Transverse colon (tissue), 4 donors: ENCODE measurements around the gene TMEM41A. TPM values are rescaled to one million over a fixed set of nuclear protein-coding genes. Genes with fewer than 3 reads are reported as not detected.

Source experiments
- DNase-seq: peaks from one replicate; pipeline ENCODE4 v3.0.0-alpha.2; 2019
- H3K27ac ChIP-seq, 4 donors: fragments of 200-600 bp; sonication (generic); 2 replicates each; pipeline ENCODE4 v1.5.1; 2016 to 2018; ENCODE audit warnings: inconsistent platforms in 4 of 4
- H3K27me3 ChIP-seq: fragments of 200-600 bp; sonication (generic); 2 replicates; pipeline ENCODE4 v1.5.1; 2017; ENCODE audit warnings: inconsistent platforms
- H3K36me3 ChIP-seq, 4 donors: fragments of 200-600 bp; sonication (generic); 2 replicates each; pipeline ENCODE4 v1.5.1; 2017 to 2019; ENCODE audit warnings: inconsistent platforms in 4 of 4
- H3K4me1 ChIP-seq, 4 donors: fragments of 200-600 bp; sonication (generic); 2 replicates each; pipeline ENCODE4 v1.5.1; 2017 to 2020; ENCODE audit warnings: inconsistent platforms in 4 of 4
- H3K4me3 ChIP-seq, 4 donors: fragments of 200-600 bp; sonication (generic); 1 replicate in 1 of 4; 2 replicates in 3 of 4; pipeline versions ENCODE4 v1.5.1 to v1.6.1; 2017 to 2019; ENCODE audit warnings: inconsistent platforms in 4 of 4
- H3K9me3 ChIP-seq, 2 donors: fragments of 200-600 bp; sonication (generic); 2 replicates each; pipeline ENCODE4 v1.5.1; 2017 to 2019; ENCODE audit warnings: inconsistent platforms in 2 of 2
- CTCF ChIP-seq, 5 experiments: fragments of 200-600 bp in 3 of 5; fragments of 450-650 bp in 2 of 5; sonication (generic) in 3 of 5; IDR thresholded peaks; 1 replicate in 2 of 5; 2 replicates in 3 of 5; pipeline ENCODE4 v1.5.1; 2016 to 2017; ENCODE audit warnings: antibody characterized with exemption in 5 of 5, inconsistent platforms in 3 of 5, mild to moderate bottlenecking in 2 of 5, moderate library complexity in 1 of 5
- EP300 ChIP-seq: sonication (generic); formaldehyde crosslinking; IDR thresholded peaks from one replicate; pipeline ENCODE4 v1.6.1; 2017; ENCODE audit warnings: antibody characterized with exemption, low read depth
- POLR2A ChIP-seq: fragments of 450-650 bp; IDR thresholded peaks from one replicate; pipeline ENCODE4 v1.6.1; 2016; ENCODE audit warnings: antibody characterized with exemption, mild to moderate bottlenecking, moderate library complexity
- POLR2AphosphoS5 ChIP-seq, 3 donors: sonication (generic); formaldehyde crosslinking; IDR thresholded peaks; one replicate each; pipeline ENCODE4 v1.6.1; 2016; ENCODE audit warnings: antibody characterized with exemption in 3 of 3
- WGBS, 2 donors: methylation state at CpG; one replicate each; pipeline ENCODE4 v1.1.5; 2018; ENCODE audit warnings: low coverage in 1 of 2; 5-methylcytosine and 5-hydroxymethylcytosine counted together
- in situ Hi-C, 4 donors: fragments of 200-750 bp; cut with MboI; loops; one replicate each; pipeline versions ENCODE4 v1.15.0 to v1.15.1; 2017; ENCODE audit warnings: low sequenced_read_pairs in 3 of 4, low pct_ligation_motif_present in 1 of 4, low pct_unique_long_range_greater_than_20kb in 1 of 4
- intact Hi-C: fragments of 100-400 bp; cut with DNase I; formaldehyde crosslinking; loops from one replicate; pipeline ENCODE4 v1.15.1; 2023; ENCODE audit warnings: low total_unique reads
- total RNA-seq, 4 donors: library from RNA; depleted of rRNA; stranded (reverse); fragments of >200 nt; gene quantifications; one replicate each; pipeline ENCODE4 v1.1.0, GENCODE V29; 2016

The TMEM41A gene
- total RNA-seq: 10 to 100 TPM; 13.5 to 20.6 (median 15.5) TPM

- peak; percentile 96 for DNase-seq
- TF ChIP-seq POLR2A (peak; percentile 95), CTCF (IDR thresholded peaks at IDR 0.05) (peak in 1 of 5 experiments; percentile 3), EP300 (no peak), POLR2AphosphoS5 (IDR thresholded peaks at IDR 0.05) (peak; percentile 96 to 98 (median 98))
- H3K4me3 ChIP-seq: peak within 1 kb of the TSS; percentile 55 to 100 (median 78)
- in situ Hi-C loops: loop anchor here in 1 of 4 donors (5.0 kb wide), 1 partner anchor 89 kb away; the partner anchor contains the start of gene SENP2
- H3K36me3 ChIP-seq: peaks cover 0 to 23% (median 9%) of the 10 kb centered on the region in 4 donors
- peaks cover 10 to 28% (median 11%) of the 10 kb centered on the region in 4 donors for H3K4me1 ChIP-seq
- intact Hi-C loops: no loop called here
- no peaks in the 10 kb centered on the region for H3K9me3 ChIP-seq
- H3K27ac ChIP-seq: peak within 1 kb of the TSS; percentile 90 to 96 (median 92)
- WGBS, 2 donors: 0 to 2% methylated on average over 11 to 73 of the region's 82 CpGs
- H3K27me3 ChIP-seq: no peaks in the 10 kb centered on the region
Observed at GRCh38 chr3:185498503-185499396, at the start of gene TMEM41A. Gene TMEM41A, minus strand, starts transcription at chr3:185499035. Its CDS starts 74 bp downstream, at chr3:185498961.

- 86 to 91% methylated on average over 7 of the region's 7 CpGs for WGBS, 2 donors
- H3K27ac ChIP-seq: no peak overlapping the region
- no peak for DNase-seq
- no peaks in the 10 kb centered on the region for H3K9me3 ChIP-seq
- no peak for TF ChIP-seq POLR2AphosphoS5 (IDR thresholded peaks at IDR 0.05)
- H3K4me3 ChIP-seq: no peak overlapping the region
- H3K27me3 ChIP-seq: no peaks in the 10 kb centered on the region
- H3K4me1 ChIP-seq: peaks cover 6 to 31% (median 19%) of the 10 kb centered on the region in 4 donors
- peaks cover 0 to 4% (median 0%) of the 10 kb centered on the region in 4 donors for H3K36me3 ChIP-seq
- intact Hi-C loops (no loop called here), in situ Hi-C loops (no loop called here)
Observed at GRCh38 chr3:185540695-185541094, 41.9 kb upstream of the TMEM41A start.

GRCh38 chr3:185539934-185540333 lies 41.1 kb upstream of the TMEM41A start:
- TF ChIP-seq POLR2AphosphoS5 (IDR thresholded peaks at IDR 0.05) (no peak), EP300 (no peak), CTCF (IDR thresholded peaks at IDR 0.05) (no peak), POLR2A (no peak)
- 74 to 100% methylated on average over 2 of the region's 2 CpGs for WGBS, 2 donors
- DNase-seq: no peak
- intact Hi-C loops (no loop called here), in situ Hi-C loops (no loop called here)
- Histone ChIP-seq H3K36me3 (peaks cover 0 to 4% (median 0%) of the 10 kb centered on the region in 4 donors), H3K27ac (peak overlapping the region in 3 of 4 donors; percentile 13 to 47 (median 36)), H3K9me3 (no peaks in the 10 kb centered on the region), H3K4me1 (peaks cover 4 to 27% (median 16%) of the 10 kb centered on the region in 4 donors), H3K27me3 (no peaks in the 10 kb centered on the region), H3K4me3 (no peak overlapping the region)

- H3K4me1 ChIP-seq: peaks cover 0 to 17% (median 12%) of the 10 kb centered on the region in 4 donors
- intact Hi-C loops (no loop called here), in situ Hi-C loops (no loop called here)
- H3K9me3 ChIP-seq: no peaks in the 10 kb centered on the region
- 20 to 25% methylated on average over 9 of the region's 9 CpGs for WGBS, 2 donors
- no peaks in the 10 kb centered on the region for H3K27me3 ChIP-seq
- TF ChIP-seq POLR2AphosphoS5 (IDR thresholded peaks at IDR 0.05): peak in 2 of 3 donors; percentile 59 to 73
- TF ChIP-seq POLR2A: peak; percentile 42
- TF ChIP-seq EP300: peak; percentile 22
- peak in 1 of 5 experiments; percentile 17 for TF ChIP-seq CTCF (IDR thresholded peaks at IDR 0.05)
- H3K36me3 ChIP-seq: no peaks in the 10 kb centered on the region
- H3K27ac ChIP-seq: peak overlapping the region; percentile 83 to 93 (median 87)
- no peak overlapping the region for H3K4me3 ChIP-seq
- peak; percentile 73 for DNase-seq
Observed at GRCh38 chr3:185537369-185537970, 38.6 kb upstream of the TMEM41A start.
